GM23338 (cell line): Measurements from ENCODE around the gene EFR3B. TPM values are rescaled to one million over a fixed set of nuclear protein-coding genes. Genes with fewer than 3 reads are reported as not detected.

Experiments used
- ATAC-seq: fragments of 200-7000 bp; cut with Tn5 transposase; 3 replicates; pipeline ENCODE4 v1.9.1; 2020
- DNase-seq: peaks from one replicate; pipeline ENCODE4 v3.0.0-alpha.2; 2015; ENCODE audit warnings: low spot score
- H2AFZ ChIP-seq: fragments of 200-600 bp; sonication (generic); 2 replicates; pipeline ENCODE4 v1.8.0; 2016; ENCODE audit warnings: antibody characterized with exemption, mild to moderate bottlenecking, moderate library complexity
- H3F3A ChIP-seq: fragments of 200-600 bp; sonication (generic); replicated peaks from 2 replicates; pipeline ENCODE4 v1.8.0; 2017; ENCODE audit warnings: antibody characterized with exemption, mixed run types, low read depth
- H3K27ac ChIP-seq: fragments of 200-600 bp; sonication (generic); 2 replicates; pipeline ENCODE4 v1.6.1; 2016; ENCODE audit warnings: low read depth
- H3K27me3 ChIP-seq: fragments of 200-600 bp; sonication (generic); 2 replicates; pipeline ENCODE4 v1.8.0; 2016; ENCODE audit warnings: mild to moderate bottlenecking, mixed run types, moderate library complexity; ENCODE audit not compliant: insufficient read depth
- H3K36me3 ChIP-seq: fragments of 200-600 bp; sonication (generic); 2 replicates; pipeline ENCODE4 v1.8.0; 2016; ENCODE audit warnings: mild to moderate bottlenecking; ENCODE audit not compliant: insufficient read depth
- H3K4me1 ChIP-seq: fragments of 200-600 bp; sonication (generic); 2 replicates; pipeline ENCODE4 v1.8.0; 2016; ENCODE audit warnings: mild to moderate bottlenecking, moderate library complexity; ENCODE audit not compliant: insufficient read depth
- H3K4me2 ChIP-seq: fragments of 200-600 bp; sonication (generic); 2 replicates; pipeline ENCODE4 v1.7.1; 2017; ENCODE audit warnings: mixed run types
- H3K4me3 ChIP-seq: fragments of 200-600 bp; sonication (generic); 2 replicates; pipeline ENCODE4 v1.6.1; 2016; ENCODE audit warnings: mixed run types
- H3K79me2 ChIP-seq: fragments of 200-600 bp; sonication (generic); replicated peaks from 2 replicates; pipeline ENCODE4 v1.8.0; 2017; ENCODE audit warnings: mild to moderate bottlenecking; ENCODE audit not compliant: insufficient read depth
- H3K9me2 ChIP-seq: fragments of 200-600 bp; sonication (generic); 2 replicates; pipeline ENCODE4 v1.8.0; 2017; ENCODE audit not compliant: insufficient read depth
- H4K20me1 ChIP-seq: fragments of 200-600 bp; sonication (generic); replicated peaks from 2 replicates; pipeline ENCODE4 v1.8.0; 2017; ENCODE audit warnings: mild to moderate bottlenecking; ENCODE audit not compliant: insufficient read depth
- H3K27ac Mint-ChIP-seq: 2 replicates; pipeline ENCODE4 v1.8.0; 2020; ENCODE audit warnings: inconsistent platforms, mild to moderate bottlenecking, moderate library complexity, mixed read lengths
- H3K27me3 Mint-ChIP-seq: 3 replicates; pipeline ENCODE4 v1.8.0; 2022; ENCODE audit warnings: low read depth, mild to moderate bottlenecking, moderate library complexity, mixed read lengths, inconsistent platforms; ENCODE audit not compliant: insufficient read depth, poor library complexity
- H3K36me3 Mint-ChIP-seq: 3 replicates; pipeline ENCODE4 v1.8.0; 2021; ENCODE audit warnings: low read depth, mild to moderate bottlenecking, inconsistent platforms, moderate library complexity, mixed read lengths
- H3K4me1 Mint-ChIP-seq: 3 replicates; pipeline ENCODE4 v1.8.0; 2020; ENCODE audit warnings: mild to moderate bottlenecking, inconsistent platforms, mixed read lengths
- H3K4me3 Mint-ChIP-seq: 3 replicates; pipeline ENCODE4 v1.8.0; 2021; ENCODE audit warnings: moderate library complexity, mild to moderate bottlenecking, inconsistent platforms, mixed read lengths
- H3K9me3 Mint-ChIP-seq: 3 replicates; pipeline ENCODE4 v1.8.0; 2020; ENCODE audit warnings: moderate library complexity, mild to moderate bottlenecking, inconsistent platforms, mixed read lengths
- CREB1 ChIP-seq: fragments of 250-450 bp; sonication (Bioruptor Pico); IDR thresholded peaks from 2 replicates; pipeline ENCODE4 v1.5.0; 2020; ENCODE audit warnings: low read depth, mild to moderate bottlenecking, moderate library complexity
- EZH2 ChIP-seq: fragments of 200-600 bp; sonication (generic); IDR thresholded peaks from one replicate; pipeline ENCODE4 v1.8.0; 2017; ENCODE audit warnings: antibody characterized with exemption, mild to moderate bottlenecking, low read depth; ENCODE audit not compliant: unreplicated experiment
- EZH2phosphoT487 ChIP-seq: fragments of 200-600 bp; sonication (generic); IDR thresholded peaks from one replicate; pipeline ENCODE4 v1.8.1; 2018; ENCODE audit warnings: antibody characterized with exemption; ENCODE audit not compliant: unreplicated experiment
- JUNB ChIP-seq: IDR thresholded peaks from one replicate; pipeline ENCODE4 v1.6.1; 2016; ENCODE audit warnings: antibody characterized with exemption; ENCODE audit not compliant: unreplicated experiment
- NANOG ChIP-seq: IDR thresholded peaks from 2 replicates; pipeline ENCODE4 v1.6.1; 2016; ENCODE audit warnings: antibody characterized with exemption, borderline replicate concordance
- POLR2AphosphoS5 ChIP-seq: IDR thresholded peaks from 2 replicates; pipeline ENCODE4 v1.6.1; 2016; ENCODE audit warnings: antibody characterized with exemption, low read depth
- STAT1 ChIP-seq: IDR thresholded peaks from one replicate; pipeline ENCODE4 v1.6.1; 2016; ENCODE audit warnings: antibody characterized with exemption; ENCODE audit not compliant: unreplicated experiment
- ZNF114 ChIP-seq: fragments of 250-450 bp; sonication (Bioruptor Pico); IDR thresholded peaks from 2 replicates; pipeline ENCODE4 v1.5.0; 2020; ENCODE audit warnings: mild to moderate bottlenecking, moderate library complexity
- ZNF331 ChIP-seq: fragments of 250-450 bp; sonication (Bioruptor Pico); IDR thresholded peaks from 2 replicates; pipeline ENCODE4 v1.5.0; 2020; ENCODE audit warnings: low read depth, mild to moderate bottlenecking, moderate library complexity
- polyA plus RNA-seq: library from polyadenylated mRNA; unstranded; fragments of >200 nt; fragmentation: Nextera tagmentation; extraction: Ambion mirVana; gene quantifications from 2 replicates; pipeline ENCODE4 v1.2.1, GENCODE V29; 2016
- total RNA-seq: library from RNA; depleted of rRNA; stranded (reverse); fragments of >200 nt; shearing (Covaris generic); gene quantifications from 2 replicates; pipeline ENCODE4 v1.2.3, GENCODE V29; 2014
- TF ChIP-seq, protein P1 (sequence below): fragments of 250-450 bp; sonication (Bioruptor Pico); IDR thresholded peaks from 2 replicates; pipeline ENCODE4 v1.5.0; 2020; ENCODE audit warnings: mild to moderate bottlenecking, moderate library complexity
- TF ChIP-seq, protein P2 (sequence below): IDR thresholded peaks from 2 replicates; pipeline ENCODE4 v1.6.1; 2016; ENCODE audit warnings: antibody characterized with exemption
- TF ChIP-seq, protein P3 (sequence below): IDR thresholded peaks from one replicate; pipeline ENCODE4 v1.6.1; 2018; ENCODE audit warnings: antibody characterized with exemption; ENCODE audit not compliant: unreplicated experiment
- TF ChIP-seq, protein P4 (sequence below), 2 experiments: fragments of 200-600 bp in 1 of 2; sonication (generic) in 1 of 2; conservative IDR thresholded peaks; 2 replicates each; pipeline versions ENCODE4 v1.5.1 to v1.6.1; 2016 to 2017; ENCODE audit warnings: antibody characterized with exemption in 2 of 2, low read depth in 2 of 2, mild to moderate bottlenecking in 2 of 2, moderate library complexity in 1 of 2

The EFR3B gene
- total and polyA plus RNA-seq, 2 experiments from 2014 or later = 3.3 to 10.7 TPM

DNA sequence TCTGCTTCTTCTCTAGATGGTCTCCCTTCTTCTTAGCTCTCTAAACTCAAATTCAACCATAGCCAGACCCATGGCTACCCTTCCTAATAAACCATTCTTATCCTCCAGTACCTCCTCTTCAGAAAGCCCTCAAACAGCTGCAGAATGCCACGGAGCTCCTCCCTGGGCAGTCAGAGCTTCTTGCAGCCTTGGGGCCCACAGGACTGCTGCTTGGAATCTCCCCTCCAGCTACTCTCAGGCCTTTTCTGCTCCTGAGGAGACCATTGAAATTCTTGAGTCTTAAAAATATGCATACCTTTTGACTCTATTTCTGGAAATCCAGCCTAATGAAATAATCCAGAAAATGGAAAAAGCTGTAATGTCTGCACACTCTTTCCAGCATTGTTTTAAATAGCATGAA is 30.7 kb downstream of the EFR3B start:
- Mint-ChIP-seq H3K4me1 (peaks cover 3% of the 10 kb centered on the region), H3K4me3 (no peak overlapping the region), H3K27me3 (peaks cover 2% of the 10 kb centered on the region), H3K36me3 (peaks cover 2% of the 10 kb centered on the region; the same call in 2 of the 3 replicates), H3K27ac (no peak overlapping the region), H3K9me3 (peaks cover 3% of the 10 kb centered on the region; the same call in 2 of the 3 replicates)
- no peaks in the 10 kb centered on the region for H3K36me3 ChIP-seq
- H2AFZ ChIP-seq = no peak overlapping the region
- H4K20me1 ChIP-seq = no peaks in the 10 kb centered on the region; the same call in 1 of the 2 replicates
- H3K79me2 ChIP-seq = no peaks in the 10 kb centered on the region
- no peak overlapping the region for H3K4me2 ChIP-seq
- no peak for TF ChIP-seq CREB1 (CRISPR knock-in tag)
- TF ChIP-seq, protein P1, sequence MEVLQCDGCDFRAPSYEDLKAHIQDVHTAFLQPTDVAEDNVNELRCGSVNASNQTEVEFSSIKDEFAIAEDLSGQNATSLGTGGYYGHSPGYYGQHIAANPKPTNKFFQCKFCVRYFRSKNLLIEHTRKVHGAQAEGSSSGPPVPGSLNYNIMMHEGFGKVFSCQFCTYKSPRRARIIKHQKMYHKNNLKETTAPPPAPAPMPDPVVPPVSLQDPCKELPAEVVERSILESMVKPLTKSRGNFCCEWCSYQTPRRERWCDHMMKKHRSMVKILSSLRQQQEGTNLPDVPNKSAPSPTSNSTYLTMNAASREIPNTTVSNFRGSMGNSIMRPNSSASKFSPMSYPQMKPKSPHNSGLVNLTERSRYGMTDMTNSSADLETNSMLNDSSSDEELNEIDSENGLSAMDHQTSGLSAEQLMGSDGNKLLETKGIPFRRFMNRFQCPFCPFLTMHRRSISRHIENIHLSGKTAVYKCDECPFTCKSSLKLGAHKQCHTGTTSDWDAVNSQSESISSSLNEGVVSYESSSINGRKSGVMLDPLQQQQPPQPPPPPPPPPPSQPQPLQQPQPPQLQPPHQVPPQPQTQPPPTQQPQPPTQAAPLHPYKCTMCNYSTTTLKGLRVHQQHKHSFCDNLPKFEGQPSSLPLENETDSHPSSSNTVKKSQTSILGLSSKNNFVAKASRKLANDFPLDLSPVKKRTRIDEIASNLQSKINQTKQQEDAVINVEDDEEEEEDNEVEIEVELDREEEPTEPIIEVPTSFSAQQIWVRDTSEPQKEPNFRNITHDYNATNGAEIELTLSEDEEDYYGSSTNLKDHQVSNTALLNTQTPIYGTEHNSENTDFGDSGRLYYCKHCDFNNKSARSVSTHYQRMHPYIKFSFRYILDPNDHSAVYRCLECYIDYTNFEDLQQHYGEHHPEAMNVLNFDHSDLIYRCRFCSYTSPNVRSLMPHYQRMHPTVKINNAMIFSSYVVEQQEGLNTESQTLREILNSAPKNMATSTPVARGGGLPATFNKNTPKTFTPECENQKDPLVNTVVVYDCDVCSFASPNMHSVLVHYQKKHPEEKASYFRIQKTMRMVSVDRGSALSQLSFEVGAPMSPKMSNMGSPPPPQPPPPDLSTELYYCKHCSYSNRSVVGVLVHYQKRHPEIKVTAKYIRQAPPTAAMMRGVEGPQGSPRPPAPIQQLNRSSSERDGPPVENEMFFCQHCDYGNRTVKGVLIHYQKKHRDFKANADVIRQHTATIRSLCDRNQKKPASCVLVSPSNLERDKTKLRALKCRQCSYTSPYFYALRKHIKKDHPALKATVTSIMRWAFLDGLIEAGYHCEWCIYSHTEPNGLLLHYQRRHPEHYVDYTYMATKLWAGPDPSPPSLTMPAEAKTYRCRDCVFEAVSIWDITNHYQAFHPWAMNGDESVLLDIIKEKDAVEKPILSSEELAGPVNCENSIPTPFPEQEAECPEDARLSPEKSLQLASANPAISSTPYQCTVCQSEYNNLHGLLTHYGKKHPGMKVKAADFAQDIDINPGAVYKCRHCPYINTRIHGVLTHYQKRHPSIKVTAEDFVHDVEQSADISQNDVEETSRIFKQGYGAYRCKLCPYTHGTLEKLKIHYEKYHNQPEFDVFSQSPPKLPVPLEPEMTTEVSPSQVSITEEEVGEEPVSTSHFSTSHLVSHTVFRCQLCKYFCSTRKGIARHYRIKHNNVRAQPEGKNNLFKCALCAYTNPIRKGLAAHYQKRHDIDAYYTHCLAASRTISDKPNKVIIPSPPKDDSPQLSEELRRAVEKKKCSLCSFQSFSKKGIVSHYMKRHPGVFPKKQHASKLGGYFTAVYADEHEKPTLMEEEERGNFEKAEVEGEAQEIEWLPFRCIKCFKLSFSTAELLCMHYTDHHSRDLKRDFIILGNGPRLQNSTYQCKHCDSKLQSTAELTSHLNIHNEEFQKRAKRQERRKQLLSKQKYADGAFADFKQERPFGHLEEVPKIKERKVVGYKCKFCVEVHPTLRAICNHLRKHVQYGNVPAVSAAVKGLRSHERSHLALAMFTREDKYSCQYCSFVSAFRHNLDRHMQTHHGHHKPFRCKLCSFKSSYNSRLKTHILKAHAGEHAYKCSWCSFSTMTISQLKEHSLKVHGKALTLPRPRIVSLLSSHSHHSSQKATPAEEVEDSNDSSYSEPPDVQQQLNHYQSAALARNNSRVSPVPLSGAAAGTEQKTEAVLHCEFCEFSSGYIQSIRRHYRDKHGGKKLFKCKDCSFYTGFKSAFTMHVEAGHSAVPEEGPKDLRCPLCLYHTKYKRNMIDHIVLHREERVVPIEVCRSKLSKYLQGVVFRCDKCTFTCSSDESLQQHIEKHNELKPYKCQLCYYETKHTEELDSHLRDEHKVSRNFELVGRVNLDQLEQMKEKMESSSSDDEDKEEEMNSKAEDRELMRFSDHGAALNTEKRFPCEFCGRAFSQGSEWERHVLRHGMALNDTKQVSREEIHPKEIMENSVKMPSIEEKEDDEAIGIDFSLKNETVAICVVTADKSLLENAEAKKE (CRISPR knock-in tag) = no peak
- no peak for TF ChIP-seq ZNF331 (CRISPR knock-in tag)
- TF ChIP-seq JUNB = no peak
- TF ChIP-seq, protein P2, sequence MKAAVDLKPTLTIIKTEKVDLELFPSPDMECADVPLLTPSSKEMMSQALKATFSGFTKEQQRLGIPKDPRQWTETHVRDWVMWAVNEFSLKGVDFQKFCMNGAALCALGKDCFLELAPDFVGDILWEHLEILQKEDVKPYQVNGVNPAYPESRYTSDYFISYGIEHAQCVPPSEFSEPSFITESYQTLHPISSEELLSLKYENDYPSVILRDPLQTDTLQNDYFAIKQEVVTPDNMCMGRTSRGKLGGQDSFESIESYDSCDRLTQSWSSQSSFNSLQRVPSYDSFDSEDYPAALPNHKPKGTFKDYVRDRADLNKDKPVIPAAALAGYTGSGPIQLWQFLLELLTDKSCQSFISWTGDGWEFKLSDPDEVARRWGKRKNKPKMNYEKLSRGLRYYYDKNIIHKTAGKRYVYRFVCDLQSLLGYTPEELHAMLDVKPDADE = no peak
- TF ChIP-seq, protein P3, sequence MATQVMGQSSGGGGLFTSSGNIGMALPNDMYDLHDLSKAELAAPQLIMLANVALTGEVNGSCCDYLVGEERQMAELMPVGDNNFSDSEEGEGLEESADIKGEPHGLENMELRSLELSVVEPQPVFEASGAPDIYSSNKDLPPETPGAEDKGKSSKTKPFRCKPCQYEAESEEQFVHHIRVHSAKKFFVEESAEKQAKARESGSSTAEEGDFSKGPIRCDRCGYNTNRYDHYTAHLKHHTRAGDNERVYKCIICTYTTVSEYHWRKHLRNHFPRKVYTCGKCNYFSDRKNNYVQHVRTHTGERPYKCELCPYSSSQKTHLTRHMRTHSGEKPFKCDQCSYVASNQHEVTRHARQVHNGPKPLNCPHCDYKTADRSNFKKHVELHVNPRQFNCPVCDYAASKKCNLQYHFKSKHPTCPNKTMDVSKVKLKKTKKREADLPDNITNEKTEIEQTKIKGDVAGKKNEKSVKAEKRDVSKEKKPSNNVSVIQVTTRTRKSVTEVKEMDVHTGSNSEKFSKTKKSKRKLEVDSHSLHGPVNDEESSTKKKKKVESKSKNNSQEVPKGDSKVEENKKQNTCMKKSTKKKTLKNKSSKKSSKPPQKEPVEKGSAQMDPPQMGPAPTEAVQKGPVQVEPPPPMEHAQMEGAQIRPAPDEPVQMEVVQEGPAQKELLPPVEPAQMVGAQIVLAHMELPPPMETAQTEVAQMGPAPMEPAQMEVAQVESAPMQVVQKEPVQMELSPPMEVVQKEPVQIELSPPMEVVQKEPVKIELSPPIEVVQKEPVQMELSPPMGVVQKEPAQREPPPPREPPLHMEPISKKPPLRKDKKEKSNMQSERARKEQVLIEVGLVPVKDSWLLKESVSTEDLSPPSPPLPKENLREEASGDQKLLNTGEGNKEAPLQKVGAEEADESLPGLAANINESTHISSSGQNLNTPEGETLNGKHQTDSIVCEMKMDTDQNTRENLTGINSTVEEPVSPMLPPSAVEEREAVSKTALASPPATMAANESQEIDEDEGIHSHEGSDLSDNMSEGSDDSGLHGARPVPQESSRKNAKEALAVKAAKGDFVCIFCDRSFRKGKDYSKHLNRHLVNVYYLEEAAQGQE = no peak
- TF ChIP-seq STAT1 = no peak
- TF ChIP-seq EZH2phosphoT487 = no peak
- no peak for TF ChIP-seq NANOG
- TF ChIP-seq ZNF114 (CRISPR knock-in tag) = no peak
- TF ChIP-seq EZH2 = no peak
- TF ChIP-seq, protein P4, sequence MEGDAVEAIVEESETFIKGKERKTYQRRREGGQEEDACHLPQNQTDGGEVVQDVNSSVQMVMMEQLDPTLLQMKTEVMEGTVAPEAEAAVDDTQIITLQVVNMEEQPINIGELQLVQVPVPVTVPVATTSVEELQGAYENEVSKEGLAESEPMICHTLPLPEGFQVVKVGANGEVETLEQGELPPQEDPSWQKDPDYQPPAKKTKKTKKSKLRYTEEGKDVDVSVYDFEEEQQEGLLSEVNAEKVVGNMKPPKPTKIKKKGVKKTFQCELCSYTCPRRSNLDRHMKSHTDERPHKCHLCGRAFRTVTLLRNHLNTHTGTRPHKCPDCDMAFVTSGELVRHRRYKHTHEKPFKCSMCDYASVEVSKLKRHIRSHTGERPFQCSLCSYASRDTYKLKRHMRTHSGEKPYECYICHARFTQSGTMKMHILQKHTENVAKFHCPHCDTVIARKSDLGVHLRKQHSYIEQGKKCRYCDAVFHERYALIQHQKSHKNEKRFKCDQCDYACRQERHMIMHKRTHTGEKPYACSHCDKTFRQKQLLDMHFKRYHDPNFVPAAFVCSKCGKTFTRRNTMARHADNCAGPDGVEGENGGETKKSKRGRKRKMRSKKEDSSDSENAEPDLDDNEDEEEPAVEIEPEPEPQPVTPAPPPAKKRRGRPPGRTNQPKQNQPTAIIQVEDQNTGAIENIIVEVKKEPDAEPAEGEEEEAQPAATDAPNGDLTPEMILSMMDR (conservative IDR thresholded peaks at IDR 0.05; ENCODE audit: low read depth in 2 of 2) = no peak
- TF ChIP-seq POLR2AphosphoS5 = no peak
- ATAC-seq (no peak), DNase-seq (no peak)
- H3K4me1 ChIP-seq = no peaks in the 10 kb centered on the region
- no peaks in the 10 kb centered on the region for H3K27me3 ChIP-seq
- H3K9me2 ChIP-seq = no peaks in the 10 kb centered on the region; the same call in 1 of the 2 replicates
- no peak overlapping the region for H3K27ac ChIP-seq
- H3F3A ChIP-seq = no peaks in the 10 kb centered on the region
- no peak overlapping the region for H3K4me3 ChIP-seq
